Endothelial cell of hepatic sinusoid (primary cell): Measurements from ENCODE around the gene PSMB7.

Experiments
- in situ Hi-C: cut with HindIII; loops from 2 replicates; pipeline ENCODE4 v1.10.0; 2017; ENCODE audit warnings: low sequenced_read_pairs

Gene PSMB7

GRCh38 chr9:124385623-124386022 is 29.6 kb downstream of the PSMB7 start:
- in situ Hi-C loops, result loop anchor here (10.0 kb wide), 1 partner anchor 261 kb away; no protein-coding TSS in a partner anchor

- in situ Hi-C loops, result loop anchor here (5.0 to 10.0 kb wide), 2 partner anchors 72 to 260 kb away; no protein-coding TSS in a partner anchor
Observed at GRCh38 chr9:124384846-124385245, 30.4 kb downstream of the PSMB7 start.

GRCh38 chr9:124384210-124384609 is 31.0 kb downstream of the PSMB7 start:
- in situ Hi-C loops, result loop anchor here (5.0 to 10.0 kb wide), 2 partner anchors 73 to 259 kb away; no protein-coding TSS in a partner anchor

- in situ Hi-C loops, result loop anchor here (5.0 to 10.0 kb wide), 2 partner anchors 76 to 257 kb away; no protein-coding TSS in a partner anchor
Observed at GRCh38 chr9:124381170-124381945, 33.9 kb downstream of the PSMB7 start.

GRCh38 chr9:124377551-124378406 is 37.5 kb downstream of the PSMB7 start:
- in situ Hi-C loops, result no loop called here

GRCh38 chr9:124376329-124376728 is 38.9 kb downstream of the PSMB7 start:
- in situ Hi-C loops, result no loop called here

- in situ Hi-C loops, result no loop called here
Observed at GRCh38 chr9:124375726-124376125, 39.5 kb downstream of the PSMB7 start.

GRCh38 chr9:124373851-124374250 is 41.4 kb downstream of the PSMB7 start:
- in situ Hi-C loops, result no loop called here

- in situ Hi-C loops, result no loop called here
Observed at GRCh38 chr9:124373386-124373785, 41.9 kb downstream of the PSMB7 start.

GRCh38 chr9:124372038-124372437 is 43.2 kb downstream of the PSMB7 start:
- in situ Hi-C loops, result no loop called here

- in situ Hi-C loops, result no loop called here
Observed at GRCh38 chr9:124370896-124371582, 44.2 kb downstream of the PSMB7 start.

- in situ Hi-C loops, result no loop called here
Observed at GRCh38 chr9:124369231-124369797, 45.9 kb downstream of the PSMB7 start.

GRCh38 chr9:124368692-124369091 is 46.5 kb downstream of the PSMB7 start:
- in situ Hi-C loops, result no loop called here

GRCh38 chr9:124366476-124367220 is 48.6 kb downstream of the PSMB7 start:
- in situ Hi-C loops, result no loop called here

GRCh38 chr9:124365036-124365435 is 50.2 kb downstream of the PSMB7 start:
- in situ Hi-C loops, result no loop called here

- in situ Hi-C loops, result no loop called here
Observed at GRCh38 chr9:124364141-124364540, 51.1 kb downstream of the PSMB7 start.

- in situ Hi-C loops, result no loop called here
Observed at GRCh38 chr9:124363326-124364096, 51.7 kb downstream of the PSMB7 start.

GRCh38 chr9:124361128-124361527 is 54.1 kb downstream of the PSMB7 start:
- in situ Hi-C loops, result no loop called here
